WTC11 (cell line): ENCODE results near the gene LTBP2.

ENCODE experiments used
- AR ChIP-seq: fragments of 250-450 bp; sonication (Bioruptor Pico); IDR thresholded peaks from 2 replicates; pipeline ENCODE4 v1.9.0; 2021; ENCODE audit warnings: mild to moderate bottlenecking
- CTCF ChIP-seq: fragments of 200-600 bp; IDR thresholded peaks from 2 replicates; pipeline ENCODE4 v1.8.0; 2022; ENCODE audit warnings: antibody characterized with exemption
- E2F4 ChIP-seq: sonication (generic); formaldehyde crosslinking; IDR thresholded peaks from 2 replicates; pipeline ENCODE4 v1.8.1; 2022; ENCODE audit warnings: low read depth, mild to moderate bottlenecking, moderate library complexity, missing genetic modification reagents, borderline replicate concordance
- ERG ChIP-seq: fragments of 250-450 bp; sonication (Bioruptor Pico); IDR thresholded peaks from 2 replicates; pipeline ENCODE4 v1.8.0; 2021; ENCODE audit warnings: mild to moderate bottlenecking
- FOXP1 ChIP-seq: sonication (generic); formaldehyde crosslinking; IDR thresholded peaks from 2 replicates; pipeline ENCODE4 v1.8.0; 2022; ENCODE audit warnings: missing genetic modification reagents, mild to moderate bottlenecking, moderate library complexity, borderline replicate concordance
- JUN ChIP-seq: sonication (generic); formaldehyde crosslinking; IDR thresholded peaks from 2 replicates; pipeline ENCODE4 v1.8.0; 2023; ENCODE audit warnings: mild to moderate bottlenecking, missing genetic modification reagents
- MAX ChIP-seq: sonication (generic); formaldehyde crosslinking; IDR thresholded peaks from 2 replicates; pipeline ENCODE4 v1.8.0; 2022; ENCODE audit warnings: mild to moderate bottlenecking, missing genetic modification reagents
- TCF7 ChIP-seq: sonication (generic); formaldehyde crosslinking; IDR thresholded peaks from 2 replicates; pipeline ENCODE4 v1.8.0; 2022; ENCODE audit warnings: mild to moderate bottlenecking, low read depth, missing genetic modification reagents, moderate library complexity

GRCh38 chr14:74503291-74503937, 108.6 kb downstream of the LTBP2 start:
- no peak for TF ChIP-seq CTCF
- TF ChIP-seq JUN (CRISPR knock-in tag), result no peak
- no peak for TF ChIP-seq ERG (CRISPR knock-in tag)
- TF ChIP-seq E2F4 (CRISPR knock-in tag), result no peak
- no peak for TF ChIP-seq FOXP1
- no peak for TF ChIP-seq MAX
- no peak for TF ChIP-seq TCF7 (CRISPR knock-in tag)
- no peak for TF ChIP-seq AR (CRISPR knock-in tag)
